DND-41 (cell line): ENCODE results near the gene MYLK.

Experiments used
- ATAC-seq: fragments of 200-7000 bp; cut with Tn5 transposase; 3 replicates; pipeline ENCODE4 v1.9.1; 2021; ENCODE audit warnings: low read depth; ENCODE audit not compliant: insufficient read depth
- DNase-seq: peaks from one replicate; pipeline ENCODE4 v3.0.0-alpha.2; 2020
- H2AFZ ChIP-seq: 2 replicates; pipeline ENCODE4 v1.6.0; 2012; ENCODE audit warnings: low read depth, low read length
- H3K27ac ChIP-seq: 2 replicates; pipeline ENCODE4 v1.5.1; 2012; ENCODE audit warnings: low read length, inconsistent platforms
- H3K27me3 ChIP-seq: fragments of 200-600 bp; sonication (generic); 2 replicates; pipeline ENCODE4 v1.6.0; 2012; ENCODE audit warnings: low read length, mild to moderate bottlenecking, inconsistent platforms; ENCODE audit not compliant: insufficient read depth, poor library complexity
- H3K36me3 ChIP-seq: 2 replicates; pipeline ENCODE4 v1.5.1; 2012; ENCODE audit warnings: low read length, inconsistent platforms; ENCODE audit not compliant: insufficient read depth
- H3K4me1 ChIP-seq: 2 replicates; pipeline ENCODE4 v1.5.1; 2012; ENCODE audit warnings: mild to moderate bottlenecking, low read length; ENCODE audit not compliant: insufficient read depth
- H3K4me2 ChIP-seq: 2 replicates; pipeline ENCODE4 v1.6.0; 2012; ENCODE audit warnings: mild to moderate bottlenecking, moderate library complexity, low read length, inconsistent platforms; ENCODE audit not compliant: insufficient read depth
- H3K4me3 ChIP-seq, 2 experiments: fragments of 200-600 bp in 1 of 2; shearing (Covaris generic) in 1 of 2; 2 replicates each; pipeline ENCODE4 v1.5.1; 2012 to 2016; ENCODE audit warnings: inconsistent platforms in 2 of 2, low read length in 2 of 2, mild to moderate bottlenecking in 2 of 2, low read depth in 1 of 2, moderate library complexity in 1 of 2
- H3K79me2 ChIP-seq: 2 replicates; pipeline ENCODE4 v1.6.0; 2012; ENCODE audit warnings: low read length, inconsistent platforms; ENCODE audit not compliant: insufficient read depth
- H3K9ac ChIP-seq: 2 replicates; pipeline ENCODE4 v1.6.0; 2012; ENCODE audit warnings: low read depth, mild to moderate bottlenecking, inconsistent platforms, low read length, moderate library complexity
- H3K9me3 ChIP-seq: 2 replicates; pipeline ENCODE4 v1.5.1; 2012; ENCODE audit warnings: low read length, moderate library complexity, mild to moderate bottlenecking, inconsistent platforms; ENCODE audit not compliant: insufficient read depth, severe bottlenecking
- H4K20me1 ChIP-seq: 2 replicates; pipeline ENCODE4 v1.6.0; 2012; ENCODE audit warnings: low read length; ENCODE audit not compliant: insufficient read depth
- EZH2 ChIP-seq: IDR thresholded peaks from 3 replicates; pipeline ENCODE4 v1.6.1; 2012; ENCODE audit warnings: borderline replicate concordance, low read depth, mild to moderate bottlenecking, moderate library complexity, low read length, inconsistent platforms; ENCODE audit not compliant: severe bottlenecking
- TF ChIP-seq, protein P1 (sequence below): IDR thresholded peaks from 2 replicates; pipeline ENCODE4 v1.5.1; 2012; ENCODE audit warnings: borderline replicate concordance, low read length, moderate library complexity, mild to moderate bottlenecking; ENCODE audit not compliant: poor library complexity, severe bottlenecking; ENCODE audit errors: extremely low read depth

The MYLK gene

DNA sequence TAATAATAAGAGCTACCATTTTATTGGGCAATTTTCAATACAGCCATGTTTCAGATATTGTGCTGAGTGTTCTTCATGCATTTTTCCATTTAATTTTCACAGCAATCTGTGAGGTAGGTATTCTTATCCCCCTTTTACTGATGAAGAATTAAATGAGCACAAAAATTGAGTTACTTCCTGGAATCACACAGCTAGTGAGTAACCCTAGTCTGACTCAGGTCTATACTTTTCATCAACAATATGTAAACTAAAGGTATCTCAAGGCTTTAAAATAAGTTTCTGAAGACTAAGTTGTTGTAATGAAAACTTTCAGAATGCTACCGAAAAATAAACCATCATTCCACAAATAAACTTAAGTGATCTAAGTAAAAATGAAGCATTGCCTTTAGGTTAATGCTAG lies 321.6 kb downstream of the MYLK start:
- Histone ChIP-seq H3K27ac (no peak overlapping the region), H3K36me3 (peaks cover 10% of the 10 kb centered on the region; the same call in 1 of the 2 replicates), H3K79me2 (no peaks in the 10 kb centered on the region), H3K4me1 (no peaks in the 10 kb centered on the region), H3K4me3 (no peak overlapping the region), H3K9ac (no peak overlapping the region), H3K9me3 (no peaks in the 10 kb centered on the region), H2AFZ (no peak overlapping the region), H3K27me3 (no peaks in the 10 kb centered on the region), H3K4me2 (no peak overlapping the region), H4K20me1 (peaks cover 8% of the 10 kb centered on the region; the same call in 1 of the 2 replicates)
- ATAC-seq (no peak), DNase-seq (no peak)
- TF ChIP-seq EZH2 = no peak
- TF ChIP-seq, protein P1, sequence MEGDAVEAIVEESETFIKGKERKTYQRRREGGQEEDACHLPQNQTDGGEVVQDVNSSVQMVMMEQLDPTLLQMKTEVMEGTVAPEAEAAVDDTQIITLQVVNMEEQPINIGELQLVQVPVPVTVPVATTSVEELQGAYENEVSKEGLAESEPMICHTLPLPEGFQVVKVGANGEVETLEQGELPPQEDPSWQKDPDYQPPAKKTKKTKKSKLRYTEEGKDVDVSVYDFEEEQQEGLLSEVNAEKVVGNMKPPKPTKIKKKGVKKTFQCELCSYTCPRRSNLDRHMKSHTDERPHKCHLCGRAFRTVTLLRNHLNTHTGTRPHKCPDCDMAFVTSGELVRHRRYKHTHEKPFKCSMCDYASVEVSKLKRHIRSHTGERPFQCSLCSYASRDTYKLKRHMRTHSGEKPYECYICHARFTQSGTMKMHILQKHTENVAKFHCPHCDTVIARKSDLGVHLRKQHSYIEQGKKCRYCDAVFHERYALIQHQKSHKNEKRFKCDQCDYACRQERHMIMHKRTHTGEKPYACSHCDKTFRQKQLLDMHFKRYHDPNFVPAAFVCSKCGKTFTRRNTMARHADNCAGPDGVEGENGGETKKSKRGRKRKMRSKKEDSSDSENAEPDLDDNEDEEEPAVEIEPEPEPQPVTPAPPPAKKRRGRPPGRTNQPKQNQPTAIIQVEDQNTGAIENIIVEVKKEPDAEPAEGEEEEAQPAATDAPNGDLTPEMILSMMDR = no peak

DNA sequence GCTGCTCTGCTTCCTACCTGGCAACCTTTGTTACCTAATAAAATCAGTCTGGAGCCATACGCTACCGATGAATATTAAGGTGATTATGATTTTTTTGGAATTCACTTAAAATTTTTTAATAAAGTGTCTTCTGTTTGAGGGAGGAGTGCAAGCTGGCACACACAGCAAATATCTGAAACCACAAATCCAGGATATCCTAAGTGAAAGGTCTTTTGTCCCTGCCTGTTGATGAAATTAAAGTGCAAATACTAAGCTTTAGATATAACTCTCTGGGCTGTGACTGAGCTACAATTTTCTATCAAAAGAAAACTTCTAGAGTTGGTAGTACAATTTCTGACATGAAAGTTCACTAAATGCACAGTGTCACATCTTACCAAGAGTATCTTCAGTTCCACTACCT lies 322.9 kb downstream of the MYLK start:
- Histone ChIP-seq H4K20me1 (peaks cover 8% of the 10 kb centered on the region; the same call in 1 of the 2 replicates), H3K9me3 (no peaks in the 10 kb centered on the region), H3K36me3 (peaks cover 10% of the 10 kb centered on the region; the same call in 1 of the 2 replicates), H3K79me2 (no peaks in the 10 kb centered on the region), H2AFZ (no peak overlapping the region), H3K9ac (no peak overlapping the region), H3K4me1 (no peaks in the 10 kb centered on the region), H3K4me3 (no peak overlapping the region), H3K27ac (no peak overlapping the region), H3K4me2 (no peak overlapping the region), H3K27me3 (no peaks in the 10 kb centered on the region)
- no peak for DNase-seq
- TF ChIP-seq, protein P1 = no peak
- no peak for TF ChIP-seq EZH2
- ATAC-seq = no peak
